Loucy (cell line): ENCODE results near the gene FAR1.

Experiments used
- H2AFZ ChIP-seq: fragments of 200-600 bp; sonication (generic); 2 replicates; pipeline ENCODE4 v1.6.0; 2016; ENCODE audit warnings: antibody characterized with exemption, mild to moderate bottlenecking, low read length, moderate library complexity
- H3F3A ChIP-seq: fragments of 200-600 bp; 2 replicates; pipeline ENCODE4 v1.6.0; 2016; ENCODE audit warnings: antibody characterized with exemption, low read depth, mild to moderate bottlenecking
- H3K27me3 ChIP-seq: fragments of 200-600 bp; sonication (generic); 2 replicates; pipeline ENCODE4 v1.6.1; 2014; ENCODE audit warnings: low read length, mild to moderate bottlenecking; ENCODE audit not compliant: insufficient read depth, poor library complexity, severe bottlenecking
- H3K36me3 ChIP-seq: fragments of 200-600 bp; sonication (generic); 2 replicates; pipeline ENCODE4 v1.6.1; 2016; ENCODE audit warnings: low read length; ENCODE audit not compliant: insufficient read depth
- H3K4me1 ChIP-seq: fragments of 200-600 bp; sonication (generic); 2 replicates; pipeline ENCODE4 v1.5.1; 2014; ENCODE audit warnings: low read length, mild to moderate bottlenecking; ENCODE audit not compliant: insufficient read depth, poor library complexity, severe bottlenecking
- H3K4me2 ChIP-seq: fragments of 200-600 bp; sonication (generic); 2 replicates; pipeline ENCODE4 v1.6.0; 2014; ENCODE audit warnings: antibody characterized with exemption, low read length, low read depth, mild to moderate bottlenecking; ENCODE audit not compliant: poor library complexity, severe bottlenecking
- H3K4me3 ChIP-seq: fragments of 200-600 bp; sonication (generic); 2 replicates; pipeline ENCODE4 v1.5.1; 2014; ENCODE audit warnings: low read length, mild to moderate bottlenecking, mixed read lengths; ENCODE audit not compliant: poor library complexity, severe bottlenecking
- H3K79me2 ChIP-seq: fragments of 200-600 bp; sonication (generic); 2 replicates; pipeline ENCODE4 v1.6.1; 2014; ENCODE audit warnings: low read length; ENCODE audit not compliant: insufficient read depth
- H3K9ac ChIP-seq: fragments of 200-600 bp; sonication (generic); 2 replicates; pipeline ENCODE4 v1.6.0; 2014; ENCODE audit warnings: mild to moderate bottlenecking, low read depth, low read length, moderate library complexity; ENCODE audit not compliant: poor library complexity, severe bottlenecking
- H3K9me2 ChIP-seq: fragments of 200-600 bp; sonication (generic); replicated peaks from 2 replicates; pipeline ENCODE4 v1.6.1; 2016; ENCODE audit warnings: low read depth, low read length, mixed read lengths
- H3K9me3 ChIP-seq: fragments of 200-600 bp; sonication (generic); 2 replicates; pipeline ENCODE4 v1.6.1; 2014; ENCODE audit warnings: mild to moderate bottlenecking, antibody characterized with exemption, low read length, low read depth; ENCODE audit not compliant: insufficient read depth
- H4K20me1 ChIP-seq: fragments of 200-600 bp; sonication (generic); 2 replicates; pipeline ENCODE4 v1.6.0; 2014; ENCODE audit warnings: antibody characterized with exemption, low read length, mild to moderate bottlenecking; ENCODE audit not compliant: insufficient read depth, poor library complexity, severe bottlenecking
- EZH2phosphoT487 ChIP-seq: fragments of 200-600 bp; IDR thresholded peaks from 2 replicates; pipeline ENCODE4 v1.6.1; 2018; ENCODE audit warnings: antibody characterized with exemption, mild to moderate bottlenecking, moderate library complexity, borderline replicate concordance
- TF ChIP-seq, protein P1 (sequence below): fragments of 200-600 bp; sonication (generic); conservative IDR thresholded peaks from 2 replicates; pipeline ENCODE4 v1.5.1; 2014; ENCODE audit warnings: mild to moderate bottlenecking, antibody characterized with exemption, low read length

Gene FAR1

DNA sequence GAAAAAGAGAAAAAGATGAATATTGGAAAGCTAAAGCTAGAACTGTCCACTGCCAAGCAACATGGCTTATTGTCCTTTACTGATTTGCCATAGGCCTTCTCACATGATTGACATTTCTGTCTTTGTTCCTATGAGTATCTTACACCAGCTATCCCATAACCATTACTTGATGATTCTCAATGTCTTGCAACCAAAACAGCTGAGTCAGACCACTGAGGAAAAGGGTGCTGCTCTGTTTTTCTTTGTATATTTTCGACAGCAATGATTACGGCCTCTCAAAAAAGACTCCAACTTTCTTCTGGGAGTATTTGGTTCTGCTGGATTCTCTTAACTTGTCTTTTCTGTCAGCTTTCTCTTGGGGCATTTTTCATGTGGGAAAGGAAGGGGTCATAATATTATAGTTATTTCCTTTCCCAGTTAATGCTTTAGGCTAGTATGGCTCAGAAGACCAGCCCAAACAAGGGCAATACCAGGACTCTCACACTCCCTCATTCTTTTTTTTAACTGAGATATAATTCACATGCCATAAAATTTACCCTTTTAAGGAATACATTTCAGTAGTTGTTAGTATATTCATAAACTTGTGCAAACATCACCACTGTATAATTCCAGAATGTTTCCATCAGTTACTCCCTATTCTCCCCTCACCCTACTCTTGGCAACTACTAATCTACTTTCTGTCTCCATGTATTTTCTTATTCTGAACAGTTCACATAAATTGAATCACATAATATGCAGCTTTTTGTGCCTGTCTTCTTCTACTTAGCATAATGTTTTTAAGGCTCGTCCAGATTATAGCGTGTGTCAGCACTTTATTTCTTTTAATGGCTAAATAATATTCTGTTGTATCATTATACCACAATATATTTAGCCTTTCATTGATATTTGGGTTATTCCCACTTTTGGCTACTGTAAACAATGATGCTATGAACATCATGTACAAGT, 31.1 kb upstream of the FAR1 start:
- no peak overlapping the region for H3K9ac ChIP-seq
- H3K4me1 ChIP-seq: no peaks in the 10 kb centered on the region
- H3K36me3 ChIP-seq: no peaks in the 10 kb centered on the region
- H3K27me3 ChIP-seq: no peaks in the 10 kb centered on the region
- H3F3A ChIP-seq: no peaks in the 10 kb centered on the region
- TF ChIP-seq, protein P1, sequence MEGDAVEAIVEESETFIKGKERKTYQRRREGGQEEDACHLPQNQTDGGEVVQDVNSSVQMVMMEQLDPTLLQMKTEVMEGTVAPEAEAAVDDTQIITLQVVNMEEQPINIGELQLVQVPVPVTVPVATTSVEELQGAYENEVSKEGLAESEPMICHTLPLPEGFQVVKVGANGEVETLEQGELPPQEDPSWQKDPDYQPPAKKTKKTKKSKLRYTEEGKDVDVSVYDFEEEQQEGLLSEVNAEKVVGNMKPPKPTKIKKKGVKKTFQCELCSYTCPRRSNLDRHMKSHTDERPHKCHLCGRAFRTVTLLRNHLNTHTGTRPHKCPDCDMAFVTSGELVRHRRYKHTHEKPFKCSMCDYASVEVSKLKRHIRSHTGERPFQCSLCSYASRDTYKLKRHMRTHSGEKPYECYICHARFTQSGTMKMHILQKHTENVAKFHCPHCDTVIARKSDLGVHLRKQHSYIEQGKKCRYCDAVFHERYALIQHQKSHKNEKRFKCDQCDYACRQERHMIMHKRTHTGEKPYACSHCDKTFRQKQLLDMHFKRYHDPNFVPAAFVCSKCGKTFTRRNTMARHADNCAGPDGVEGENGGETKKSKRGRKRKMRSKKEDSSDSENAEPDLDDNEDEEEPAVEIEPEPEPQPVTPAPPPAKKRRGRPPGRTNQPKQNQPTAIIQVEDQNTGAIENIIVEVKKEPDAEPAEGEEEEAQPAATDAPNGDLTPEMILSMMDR: no peak
- no peak for TF ChIP-seq EZH2phosphoT487
- H3K9me2 ChIP-seq: no peaks in the 10 kb centered on the region
- no peaks in the 10 kb centered on the region for H4K20me1 ChIP-seq
- H3K9me3 ChIP-seq: no peaks in the 10 kb centered on the region
- H3K79me2 ChIP-seq: no peaks in the 10 kb centered on the region
- no peak overlapping the region for H2AFZ ChIP-seq
- H3K4me3 ChIP-seq: no peak overlapping the region
- H3K4me2 ChIP-seq: no peak overlapping the region

DNA sequence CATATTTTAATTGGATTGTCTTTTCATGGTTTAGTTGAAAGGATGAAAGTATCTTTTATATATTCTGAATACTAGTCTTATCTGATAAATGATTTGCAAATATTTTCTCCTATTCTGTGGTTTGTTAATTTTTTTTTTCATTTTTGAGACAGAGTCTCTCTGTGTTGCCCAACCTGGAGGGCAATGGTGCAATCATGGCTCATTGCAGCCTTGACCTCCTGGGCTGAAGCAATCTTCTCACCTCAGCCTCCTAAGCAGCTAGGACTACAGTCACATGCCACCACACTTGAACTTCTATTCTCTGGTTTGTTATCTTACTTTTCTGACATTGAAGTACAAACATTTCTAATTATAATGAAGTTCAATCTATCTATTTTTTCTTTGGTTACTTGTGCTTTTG, 30.0 kb upstream of the FAR1 start:
- Histone ChIP-seq H2AFZ (no peak overlapping the region), H3K9ac (no peak overlapping the region), H4K20me1 (no peaks in the 10 kb centered on the region), H3K79me2 (no peaks in the 10 kb centered on the region), H3F3A (no peaks in the 10 kb centered on the region), H3K27me3 (no peaks in the 10 kb centered on the region), H3K9me2 (no peaks in the 10 kb centered on the region), H3K4me1 (no peaks in the 10 kb centered on the region), H3K4me3 (no peak overlapping the region), H3K4me2 (no peak overlapping the region), H3K36me3 (no peaks in the 10 kb centered on the region), H3K9me3 (no peaks in the 10 kb centered on the region)
- TF ChIP-seq, protein P1: no peak
- no peak for TF ChIP-seq EZH2phosphoT487

DNA sequence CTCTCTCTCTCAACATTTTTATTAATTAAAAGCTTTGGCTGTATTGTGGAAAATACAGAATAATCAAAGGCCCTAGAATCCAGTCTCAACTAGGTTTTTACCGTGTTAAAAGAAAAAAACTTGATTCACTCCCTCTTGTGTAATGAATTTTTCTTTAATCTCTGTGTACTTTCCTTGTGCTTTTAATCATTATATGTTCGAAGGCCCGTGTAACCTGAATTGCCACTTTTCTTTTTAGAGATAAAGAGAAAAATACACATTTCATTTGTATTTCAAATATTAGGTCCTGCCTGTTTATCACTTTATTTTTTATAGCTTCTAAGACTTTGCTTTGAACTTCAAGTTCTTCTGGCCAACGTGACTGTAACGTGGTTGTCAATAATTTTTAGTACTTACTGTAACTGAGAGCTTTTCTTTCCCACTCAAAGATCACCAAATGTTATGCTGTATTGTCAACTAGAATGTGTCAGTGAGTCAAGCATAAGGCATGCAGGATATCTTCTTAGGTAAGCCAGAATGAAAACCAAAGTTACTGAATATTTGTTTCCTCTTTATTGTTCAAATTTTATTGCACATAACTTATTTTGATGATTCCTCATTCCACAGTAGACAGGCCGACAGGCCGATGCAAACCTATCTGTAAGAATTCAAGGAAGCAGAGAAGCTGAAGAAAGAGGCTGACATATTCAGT, 23.3 kb upstream of the FAR1 start:
- Histone ChIP-seq H3F3A (no peaks in the 10 kb centered on the region), H3K4me1 (no peaks in the 10 kb centered on the region), H3K9me2 (no peaks in the 10 kb centered on the region), H3K79me2 (no peaks in the 10 kb centered on the region), H2AFZ (no peak overlapping the region), H3K4me2 (no peak overlapping the region), H3K27me3 (no peaks in the 10 kb centered on the region), H3K9ac (no peak overlapping the region), H3K36me3 (no peaks in the 10 kb centered on the region), H3K4me3 (no peak overlapping the region), H4K20me1 (no peaks in the 10 kb centered on the region), H3K9me3 (no peaks in the 10 kb centered on the region)
- no peak for TF ChIP-seq EZH2phosphoT487
- TF ChIP-seq, protein P1: no peak
